ENCODE results near the gene CNIH2.

DNA sequence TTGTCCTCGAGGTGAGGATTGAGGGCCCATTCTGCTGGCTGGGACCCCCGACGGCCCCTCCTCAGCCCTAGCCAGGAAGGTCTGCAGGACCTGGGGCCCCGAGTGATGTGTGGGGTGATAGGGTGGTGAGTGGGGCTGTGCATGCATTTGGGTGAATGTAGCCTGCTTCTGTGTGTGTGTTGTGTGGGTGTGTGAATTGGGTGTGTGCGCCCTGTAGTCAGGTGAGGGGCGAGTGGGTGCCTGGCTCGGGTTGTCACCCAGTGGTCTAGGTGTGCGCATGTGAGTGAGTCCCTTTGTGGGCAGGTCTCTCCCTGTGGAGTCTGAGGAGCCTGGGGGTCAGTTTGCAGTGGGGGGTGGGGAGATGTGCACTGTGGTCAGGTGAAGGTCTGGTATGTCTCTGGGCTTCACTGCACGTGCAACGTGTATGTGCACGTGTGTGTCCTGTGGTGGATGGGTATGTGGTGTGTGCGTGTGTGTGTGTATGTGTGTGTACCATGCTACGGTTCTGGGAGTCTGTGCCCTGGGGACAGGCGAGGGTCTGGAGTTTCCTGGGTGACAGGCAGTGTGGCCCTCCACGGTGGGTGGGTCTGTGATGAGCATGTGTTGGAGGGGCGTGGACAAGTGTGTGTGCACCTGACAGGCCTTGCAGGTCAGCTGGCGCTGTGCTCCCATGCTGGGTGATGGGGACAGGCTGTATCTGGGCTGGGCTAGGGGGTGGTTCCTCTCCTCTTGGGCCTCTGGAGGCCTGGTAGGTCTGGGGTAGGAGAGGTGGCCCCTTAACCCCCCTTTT, 14.8 kb downstream of the CNIH2 start:
- TF ChIP-seq CTCF (conservative IDR thresholded peaks at IDR 0.05; ENCODE audit: low read depth in 2 of 2) (no peak), POLR2AphosphoS5 (IDR thresholded peaks at IDR 0.05; ENCODE audit: low read depth) (no peak), EZH2 (IDR thresholded peaks at IDR 0.05; ENCODE audit: low read depth, unreplicated experiment) (no peak), JUNB (IDR thresholded peaks at IDR 0.05; ENCODE audit: unreplicated experiment) (no peak), EZH2phosphoT487 (IDR thresholded peaks at IDR 0.05; ENCODE audit: unreplicated experiment) (no peak)

Measured in GM23338 (cell line).